Measurements from ENCODE around the gene C1QTNF9B.
"Not testable (repeated sequence)": the region's sequence is repeated elsewhere in the genome, so short reads cannot be mapped to it uniquely, and the experiment has no call there.

The C1QTNF9B gene

GRCh38 chr13:23897452-23897919 is at the start of gene C1QTNF9B:
C1QTNF9B (minus strand) TSS chr13:23897502.
- not testable (repeated sequence) for DNase-seq (ENCODE audit: low read depth)

- DNase-seq (ENCODE audit: low read depth) = no peak
These were observed 49.6 kb upstream of the C1QTNF9B start for GRCh38 chr13:23946900-23947299.

- DNase-seq (ENCODE audit: low read depth) = no peak
These were observed 48.8 kb upstream of the C1QTNF9B start for GRCh38 chr13:23946067-23946466.

GRCh38 chr13:23945612-23946011 is 48.3 kb upstream of the C1QTNF9B start:
- no peak for DNase-seq (ENCODE audit: low read depth)

- DNase-seq (ENCODE audit: low read depth) = no peak
These were observed 43.9 kb upstream of the C1QTNF9B start for GRCh38 chr13:23941211-23941610.

GRCh38 chr13:23939666-23940065 is 42.4 kb upstream of the C1QTNF9B start:
- not testable (repeated sequence) for DNase-seq (ENCODE audit: low read depth)

- peak; percentile 22 for DNase-seq (ENCODE audit: low read depth)
These were observed 37.2 kb upstream of the C1QTNF9B start for GRCh38 chr13:23934520-23934919.

GRCh38 chr13:23928985-23929384 is 31.7 kb upstream of the C1QTNF9B start:
- peak; percentile 90 for DNase-seq (ENCODE audit: low read depth)

GRCh38 chr13:23923031-23923430 is 25.7 kb upstream of the C1QTNF9B start:
- DNase-seq (ENCODE audit: low read depth) = no peak

- DNase-seq (ENCODE audit: low read depth) = no peak
These were observed 25.0 kb upstream of the C1QTNF9B start for GRCh38 chr13:23922005-23922932.

- DNase-seq (ENCODE audit: low read depth) = peak; percentile 51
These were observed 24.2 kb upstream of the C1QTNF9B start for GRCh38 chr13:23921451-23921888.

GRCh38 chr13:23919006-23919405 is 21.7 kb upstream of the C1QTNF9B start:
- DNase-seq (ENCODE audit: low read depth) = no peak

GRCh38 chr13:23918208-23918607 is 20.9 kb upstream of the C1QTNF9B start:
- peak; percentile 50 for DNase-seq (ENCODE audit: low read depth)

- no peak for DNase-seq (ENCODE audit: low read depth)
These were observed 18.0 kb upstream of the C1QTNF9B start for GRCh38 chr13:23915308-23915707.

- DNase-seq (ENCODE audit: low read depth) = no peak
These were observed 15.2 kb upstream of the C1QTNF9B start for GRCh38 chr13:23912469-23912868.

GRCh38 chr13:23909606-23910005 is 12.3 kb upstream of the C1QTNF9B start:
- no peak for DNase-seq (ENCODE audit: low read depth)

GRCh38 chr13:23905766-23906165 is 8.5 kb upstream of the C1QTNF9B start:
- no peak for DNase-seq (ENCODE audit: low read depth)

- DNase-seq (ENCODE audit: low read depth) = no peak
These were observed 6.6 kb upstream of the C1QTNF9B start for GRCh38 chr13:23903906-23904280.

- DNase-seq (ENCODE audit: low read depth) = no peak
These were observed 5.9 kb upstream of the C1QTNF9B start for GRCh38 chr13:23902975-23903905.

GRCh38 chr13:23901365-23901764 is 4.1 kb upstream of the C1QTNF9B start:
- peak; percentile 38 for DNase-seq (ENCODE audit: low read depth)

- DNase-seq (ENCODE audit: low read depth) = peak; percentile 34
These were observed 2.3 kb upstream of the C1QTNF9B start for GRCh38 chr13:23899555-23899954.

- peak; percentile 80 for DNase-seq (ENCODE audit: low read depth)
These were observed 799 bp upstream of the C1QTNF9B start for GRCh38 chr13:23898101-23898500.

All from iris pigment epithelial cell (primary cell).